Activated CD8-positive, alpha-beta T cell treated with anti-CD3 and anti-CD28 coated beads for 36 hours (primary cell): ENCODE data around the gene ETV6. TPM values are rescaled to one million over a fixed set of nuclear protein-coding genes. Genes with fewer than 3 reads are reported as not detected.

ENCODE experiments used
- ATAC-seq: fragments of 200-7000 bp; cut with Tn5 transposase; one replicate; pipeline ENCODE4 v1.10.0; 2021; ENCODE audit warnings: mild to moderate bottlenecking, moderate library complexity
- CTCF ChIA-PET: fragments of 350-600 bp; sonication (Branson Sonifier 250); formaldehyde crosslinking; loops from one replicate; lab custom pipeline; 2021; ENCODE audit warnings: antibody characterized with exemption; lab: Charles Lee
- POLR2A ChIA-PET: fragments of 350-600 bp; sonication (Branson Sonifier 250); formaldehyde crosslinking; loops from one replicate; lab custom pipeline; 2021; ENCODE audit warnings: antibody characterized with exemption; lab: Charles Lee
- DNase-seq: peaks from one replicate; pipeline ENCODE4 v3.0.0-alpha.2; 2020
- H3K27ac Mint-ChIP-seq: one replicate; pipeline ENCODE4 v1.8.0; 2021; ENCODE audit warnings: mild to moderate bottlenecking, mixed read lengths
- H3K27me3 Mint-ChIP-seq: one replicate; pipeline ENCODE4 v1.8.0; 2021; ENCODE audit warnings: mixed read lengths
- H3K36me3 Mint-ChIP-seq: one replicate; pipeline ENCODE4 v1.8.0; 2021; ENCODE audit warnings: low read depth, mixed read lengths
- H3K4me1 Mint-ChIP-seq: one replicate; pipeline ENCODE4 v1.8.0; 2021; ENCODE audit warnings: low read depth, mixed read lengths
- H3K4me3 Mint-ChIP-seq: one replicate; pipeline ENCODE4 v1.8.0; 2021; ENCODE audit warnings: mild to moderate bottlenecking, moderate library complexity, mixed read lengths
- H3K9me3 Mint-ChIP-seq: one replicate; pipeline ENCODE4 v1.8.0; 2021; ENCODE audit warnings: mixed read lengths
- intact Hi-C: fragments of 100-400 bp; cut with micrococcal nuclease; formaldehyde crosslinking; loops from one replicate; pipeline ENCODE4 v1.10.0; 2022
- total RNA-seq, 2 experiments: library from RNA; stranded (reverse); gene quantifications; one replicate each; pipeline ENCODE4 v1.2.3, GENCODE V29; 2021
- TF ChIP-seq, protein P1 (sequence below): fragments of 200-600 bp; IDR thresholded peaks from one replicate; pipeline ENCODE4 v1.8.0; 2022; ENCODE audit warnings: antibody characterized with exemption, mild to moderate bottlenecking

Gene ETV6
- total RNA-seq, 2 experiments from 2014 or later = 20.5 to 22.7 TPM

DNA sequence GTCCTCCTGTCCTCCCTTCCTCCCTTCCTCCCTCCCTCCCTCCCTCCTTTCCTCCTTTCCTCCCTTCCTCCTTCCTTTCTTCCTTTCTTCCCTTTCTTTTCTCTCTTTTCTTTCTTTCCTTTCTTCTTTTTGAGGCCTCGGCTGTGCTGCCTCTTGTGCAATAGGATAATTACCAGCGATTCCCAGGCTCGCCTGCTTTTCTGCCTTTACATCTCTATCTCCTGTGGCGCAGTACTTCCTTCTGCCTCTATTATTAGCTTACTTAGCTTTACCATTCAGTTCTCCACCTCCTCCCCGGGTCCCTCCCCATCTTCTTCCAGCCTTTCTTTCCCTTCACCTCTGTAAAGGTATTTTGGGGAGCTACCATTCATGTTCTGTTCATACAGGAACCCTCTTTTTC is 19.9 kb downstream of the ETV6 start:
- ChIA-PET CTCF (interaction anchor here (1.5 kb wide), 1 partner anchor 220 kb away, joined by 3 read pairs; no protein-coding TSS in a partner anchor), POLR2A (interaction anchor here (0.7 kb wide), 1 partner anchor 8 kb away, joined by 3 read pairs; no protein-coding TSS in a partner anchor)
- intact Hi-C loops = no loop called here
- Mint-ChIP-seq H3K27ac (no peak overlapping the region), H3K36me3 (peaks cover 7% of the 10 kb centered on the region), H3K9me3 (no peaks in the 10 kb centered on the region), H3K27me3 (no peaks in the 10 kb centered on the region), H3K4me1 (peaks cover 38% of the 10 kb centered on the region), H3K4me3 (no peak overlapping the region)
- ATAC-seq (no peak), DNase-seq (no peak)
- TF ChIP-seq, protein P1, sequence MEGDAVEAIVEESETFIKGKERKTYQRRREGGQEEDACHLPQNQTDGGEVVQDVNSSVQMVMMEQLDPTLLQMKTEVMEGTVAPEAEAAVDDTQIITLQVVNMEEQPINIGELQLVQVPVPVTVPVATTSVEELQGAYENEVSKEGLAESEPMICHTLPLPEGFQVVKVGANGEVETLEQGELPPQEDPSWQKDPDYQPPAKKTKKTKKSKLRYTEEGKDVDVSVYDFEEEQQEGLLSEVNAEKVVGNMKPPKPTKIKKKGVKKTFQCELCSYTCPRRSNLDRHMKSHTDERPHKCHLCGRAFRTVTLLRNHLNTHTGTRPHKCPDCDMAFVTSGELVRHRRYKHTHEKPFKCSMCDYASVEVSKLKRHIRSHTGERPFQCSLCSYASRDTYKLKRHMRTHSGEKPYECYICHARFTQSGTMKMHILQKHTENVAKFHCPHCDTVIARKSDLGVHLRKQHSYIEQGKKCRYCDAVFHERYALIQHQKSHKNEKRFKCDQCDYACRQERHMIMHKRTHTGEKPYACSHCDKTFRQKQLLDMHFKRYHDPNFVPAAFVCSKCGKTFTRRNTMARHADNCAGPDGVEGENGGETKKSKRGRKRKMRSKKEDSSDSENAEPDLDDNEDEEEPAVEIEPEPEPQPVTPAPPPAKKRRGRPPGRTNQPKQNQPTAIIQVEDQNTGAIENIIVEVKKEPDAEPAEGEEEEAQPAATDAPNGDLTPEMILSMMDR = no peak

GRCh38 chr12:11672256-11673191 is 23.1 kb downstream of the ETV6 start:
- H3K27me3 Mint-ChIP-seq = no peaks in the 10 kb centered on the region
- TF ChIP-seq, protein P1 = no peak
- intact Hi-C loops = no loop called here
- ATAC-seq (no peak), DNase-seq (no peak)
- H3K4me1 Mint-ChIP-seq = peaks cover 42% of the 10 kb centered on the region
- H3K27ac Mint-ChIP-seq = no peak overlapping the region
- H3K36me3 Mint-ChIP-seq = peaks cover 2% of the 10 kb centered on the region
- H3K9me3 Mint-ChIP-seq = no peaks in the 10 kb centered on the region
- ChIA-PET CTCF (no interaction called here), POLR2A (interaction anchor here (1.0 kb wide), 1 partner anchor 55 kb away, joined by 3 read pairs; no protein-coding TSS in a partner anchor)
- no peak overlapping the region for H3K4me3 Mint-ChIP-seq

- Mint-ChIP-seq H3K4me3 (no peak overlapping the region), H3K27me3 (no peaks in the 10 kb centered on the region), H3K27ac (no peak overlapping the region), H3K36me3 (peaks cover 5% of the 10 kb centered on the region), H3K9me3 (no peaks in the 10 kb centered on the region), H3K4me1 (peaks cover 33% of the 10 kb centered on the region)
- TF ChIP-seq, protein P1 = no peak
- intact Hi-C loops = no loop called here
- no peak for DNase-seq
- ChIA-PET CTCF (interaction anchor here (0.6 to 1.8 kb wide), 3 partner anchors 11 to 979 kb away, joined by 3 to 7 read pairs (median 3); no protein-coding TSS in a partner anchor), POLR2A (no interaction called here)
- no peak for ATAC-seq
These were observed 24.4 kb downstream of the ETV6 start for GRCh38 chr12:11673666-11674461.

- H3K9me3 Mint-ChIP-seq = no peaks in the 10 kb centered on the region
- TF ChIP-seq, protein P1 = no peak
- H3K4me1 Mint-ChIP-seq = peaks cover 29% of the 10 kb centered on the region
- ATAC-seq (no peak), DNase-seq (no peak)
- ChIA-PET CTCF (interaction anchor here (1.2 to 1.8 kb wide), 3 partner anchors 9 to 26 kb away, joined by 3 to 7 read pairs (median 4); no protein-coding TSS in a partner anchor), POLR2A (no interaction called here)
- intact Hi-C loops = no loop called here
- no peak overlapping the region for H3K27ac Mint-ChIP-seq
- H3K27me3 Mint-ChIP-seq = no peaks in the 10 kb centered on the region
- H3K4me3 Mint-ChIP-seq = no peak overlapping the region
- peaks cover 3% of the 10 kb centered on the region for H3K36me3 Mint-ChIP-seq
These were observed 25.5 kb downstream of the ETV6 start for GRCh38 chr12:11674894-11675390.
